Right renal cortex interstitium (tissue), 3 donors: ENCODE results near the gene TMPRSS7. TPM values are rescaled to one million over a fixed set of nuclear protein-coding genes. Genes with fewer than 3 reads are reported as not detected.

Source experiments
- DNase-seq, 3 donors: peaks; one replicate each; pipeline ENCODE4 v3.0.0-alpha.2; 2013; ENCODE audit warnings: low read depth in 3 of 3, low spot score in 2 of 3
- polyA plus RNA-seq, 3 donors: library from polyadenylated mRNA; unstranded; fragments of 120-200 nt; gene quantifications; one replicate each; pipeline ENCODE4 v1.2.1, GENCODE V29; 2013; ENCODE audit not compliant: insufficient read length in 3 of 3

TMPRSS7 gene
- polyA plus RNA-seq, 3 donors, result not detected

DNA sequence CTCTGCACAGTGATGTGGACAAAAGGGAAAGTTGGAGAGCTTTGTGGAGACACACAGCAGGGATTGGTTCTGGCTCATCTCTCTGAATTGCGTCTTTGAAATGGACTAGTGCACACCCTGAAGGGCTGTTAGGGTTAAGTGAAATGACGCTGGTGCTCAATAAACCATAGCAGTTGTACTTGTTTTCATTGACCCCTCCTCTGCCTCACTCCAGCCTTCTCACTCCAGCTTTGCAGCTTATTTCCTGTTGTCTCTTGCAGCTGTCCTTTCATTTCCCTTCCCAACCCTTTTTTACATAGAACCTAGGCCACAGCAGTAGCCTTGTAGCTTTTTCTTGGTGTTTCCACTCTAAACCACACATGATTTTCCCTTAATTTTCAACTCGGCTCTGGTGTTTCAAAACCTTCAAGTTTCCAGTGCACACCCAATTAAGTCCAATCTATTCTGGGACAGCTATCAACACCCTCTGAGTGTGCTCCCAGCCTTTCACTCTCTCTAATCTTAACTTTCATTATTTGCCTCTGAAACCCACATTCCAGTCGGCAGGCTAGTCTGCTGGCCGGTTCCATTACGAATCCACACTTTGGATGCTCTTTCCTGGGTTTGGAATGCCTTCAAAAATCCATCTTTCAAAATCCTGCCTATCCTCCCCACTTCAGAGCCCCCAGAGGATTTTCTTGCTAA lies 58.1 kb downstream of the TMPRSS7 start:
- no peak for DNase-seq

DNA sequence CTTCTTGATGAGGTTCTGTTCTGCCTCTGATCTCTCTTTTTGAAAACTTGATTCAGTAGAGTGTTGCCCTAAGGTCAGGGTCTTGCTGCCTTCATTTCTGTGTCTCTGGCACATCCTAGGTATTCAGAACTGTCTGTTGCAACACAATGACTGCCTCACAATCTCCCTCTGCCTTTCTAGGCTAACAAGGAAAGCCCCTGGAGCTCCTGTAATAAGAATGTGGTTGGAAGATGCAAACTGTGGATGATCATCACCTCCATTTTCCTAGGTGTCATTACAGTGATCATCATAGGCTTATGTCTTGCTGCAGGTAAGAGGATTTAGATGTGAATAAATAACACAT lies 58.6 kb downstream of the TMPRSS7 start:
- DNase-seq, result no peak

DNA sequence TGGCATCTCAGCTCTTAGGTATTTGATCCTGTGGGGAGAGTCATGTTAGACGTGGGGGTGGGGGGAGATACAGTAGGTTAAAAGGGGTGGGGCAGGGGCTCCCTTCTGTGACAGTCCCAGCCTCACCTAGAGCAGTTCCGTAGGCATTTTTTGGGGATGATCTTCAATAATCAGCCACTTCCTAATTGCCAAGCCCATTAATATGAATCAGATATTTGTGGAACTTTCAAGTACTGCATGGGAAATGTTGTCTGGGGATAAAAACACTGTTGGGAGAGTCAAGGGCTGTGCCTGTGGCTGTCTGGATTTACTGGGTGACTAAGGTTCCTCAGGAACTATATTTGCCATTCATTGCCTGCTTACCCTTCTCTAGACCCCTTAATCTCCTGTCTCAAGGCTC lies 61.2 kb downstream of the TMPRSS7 start:
- no peak for DNase-seq

DNA sequence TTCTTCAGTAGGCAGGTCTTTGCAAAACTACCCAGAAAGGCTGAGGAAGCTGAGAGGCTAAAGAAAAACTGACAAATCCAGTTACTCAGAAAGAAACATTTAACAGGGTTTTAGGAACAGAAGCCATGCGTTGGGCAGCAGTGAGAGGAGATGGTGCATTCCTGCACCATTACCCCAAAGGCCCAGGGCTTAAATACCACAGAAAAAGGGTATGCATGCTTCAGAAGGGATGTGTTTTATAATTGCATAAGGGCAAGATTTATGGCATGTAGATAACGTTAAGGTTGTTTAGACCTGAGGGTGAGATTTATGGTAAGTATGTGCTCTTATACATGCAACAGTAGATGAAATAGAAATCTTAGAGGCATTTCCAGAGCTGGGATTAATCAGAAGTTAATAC lies 61.6 kb downstream of the TMPRSS7 start:
- no peak for DNase-seq

DNA sequence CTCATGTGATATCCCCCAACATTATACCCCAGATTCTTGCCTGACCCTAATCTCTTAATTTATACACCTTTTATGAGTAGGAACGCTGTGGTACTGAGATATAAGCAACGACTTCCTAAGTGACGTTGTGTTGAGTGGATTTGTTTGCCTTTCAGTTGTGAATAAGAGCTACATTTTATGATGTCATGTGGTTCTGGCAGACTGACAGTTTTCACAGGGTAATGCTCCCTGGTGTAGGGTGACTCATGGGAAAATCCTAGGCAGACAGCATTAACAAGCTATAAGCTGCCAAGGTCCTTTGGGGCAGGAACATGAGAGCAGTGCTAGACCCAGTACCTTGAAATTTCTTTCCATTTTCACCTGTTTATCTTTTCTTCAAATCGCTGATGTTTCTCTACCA lies 62.8 kb downstream of the TMPRSS7 start:
- no peak for DNase-seq

DNA sequence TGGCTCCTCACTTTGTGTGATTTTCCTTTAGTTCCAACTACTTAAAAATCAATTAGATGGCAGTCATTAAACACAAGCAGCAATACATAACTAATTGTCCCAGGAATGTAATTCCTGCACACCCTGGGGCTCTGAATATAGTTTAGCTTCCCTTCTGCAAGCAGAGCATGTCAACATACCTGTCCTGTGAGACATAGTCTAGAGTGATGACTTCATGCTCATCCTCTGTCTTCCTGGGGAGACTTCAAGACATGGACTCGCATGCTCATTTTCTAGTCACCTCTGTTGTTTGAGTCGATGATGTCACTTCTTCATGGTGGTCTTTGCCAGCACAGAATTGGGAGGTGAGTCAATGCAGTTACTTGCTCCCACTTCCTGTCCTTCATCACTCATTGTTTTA lies 67.4 kb downstream of the TMPRSS7 start:
- no peak for DNase-seq

DNA sequence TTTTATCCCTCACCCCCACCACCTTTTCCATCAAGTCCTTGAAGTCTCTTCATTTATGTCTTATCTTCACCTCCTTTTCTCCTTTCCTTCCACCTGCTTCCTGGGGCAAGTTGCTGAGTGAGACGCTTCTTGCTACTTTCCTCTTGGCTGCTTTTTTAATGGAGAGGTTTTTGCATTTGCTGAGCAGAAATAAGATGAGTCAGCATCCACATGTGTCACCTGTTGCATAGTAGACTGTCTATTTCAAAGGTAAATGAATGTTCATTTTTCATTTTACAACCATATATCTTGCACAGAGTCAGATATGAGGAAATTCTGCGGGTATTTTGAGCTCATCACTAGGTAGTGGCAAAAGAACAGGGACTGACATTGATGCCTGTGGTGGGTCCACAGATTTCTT lies 70.2 kb downstream of the TMPRSS7 start:
- no peak for DNase-seq

DNA sequence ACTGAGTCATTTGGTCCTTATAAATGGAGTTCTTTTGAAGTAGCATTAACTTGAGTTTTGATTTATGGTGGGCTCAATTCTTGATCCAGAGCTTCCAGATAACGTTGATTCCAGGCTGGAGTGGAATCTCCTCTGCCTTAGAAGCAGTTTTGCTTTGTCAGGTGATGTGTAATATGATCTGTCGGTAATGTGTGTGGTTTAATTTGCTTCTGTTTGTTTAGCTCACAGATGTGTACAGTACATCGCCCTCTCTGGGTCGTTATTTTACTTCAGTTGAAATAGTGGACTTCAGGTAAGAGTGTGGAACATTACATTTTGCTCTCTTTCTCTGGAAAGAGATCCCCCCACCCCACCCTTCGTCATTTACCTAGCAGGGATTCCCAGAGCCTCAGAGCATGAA lies 74.8 kb downstream of the TMPRSS7 start:
- no peak for DNase-seq

DNA sequence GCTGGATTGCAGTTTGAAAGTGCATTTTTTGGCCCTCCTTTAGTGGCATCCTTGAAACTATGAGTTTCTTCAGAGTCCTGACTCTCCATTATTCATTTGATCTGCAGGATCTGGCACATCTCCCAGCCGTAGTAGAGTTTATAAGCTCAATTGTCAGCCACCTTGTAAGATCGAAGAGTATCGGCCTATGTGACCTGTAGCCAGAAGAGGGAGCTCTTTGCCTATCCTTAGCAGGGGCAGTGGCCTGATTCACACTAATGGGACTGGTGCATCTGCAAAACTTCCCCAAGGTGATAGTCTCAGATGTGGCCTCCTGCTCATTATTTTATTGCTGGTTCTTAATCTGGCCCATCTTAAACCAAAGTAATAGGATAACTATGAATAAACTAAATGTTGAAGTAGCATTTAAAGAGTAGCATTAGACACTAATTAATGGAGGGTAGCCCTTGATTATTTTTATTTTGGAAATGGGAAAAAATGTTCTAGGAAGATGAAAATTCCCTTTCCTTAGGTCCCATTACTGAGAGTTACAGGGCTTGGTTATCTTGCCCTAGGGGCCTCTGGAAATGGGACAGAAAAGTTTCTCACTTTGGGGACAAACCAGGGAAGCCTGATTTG lies 77.4 kb downstream of the TMPRSS7 start:
- no peak for DNase-seq

DNA sequence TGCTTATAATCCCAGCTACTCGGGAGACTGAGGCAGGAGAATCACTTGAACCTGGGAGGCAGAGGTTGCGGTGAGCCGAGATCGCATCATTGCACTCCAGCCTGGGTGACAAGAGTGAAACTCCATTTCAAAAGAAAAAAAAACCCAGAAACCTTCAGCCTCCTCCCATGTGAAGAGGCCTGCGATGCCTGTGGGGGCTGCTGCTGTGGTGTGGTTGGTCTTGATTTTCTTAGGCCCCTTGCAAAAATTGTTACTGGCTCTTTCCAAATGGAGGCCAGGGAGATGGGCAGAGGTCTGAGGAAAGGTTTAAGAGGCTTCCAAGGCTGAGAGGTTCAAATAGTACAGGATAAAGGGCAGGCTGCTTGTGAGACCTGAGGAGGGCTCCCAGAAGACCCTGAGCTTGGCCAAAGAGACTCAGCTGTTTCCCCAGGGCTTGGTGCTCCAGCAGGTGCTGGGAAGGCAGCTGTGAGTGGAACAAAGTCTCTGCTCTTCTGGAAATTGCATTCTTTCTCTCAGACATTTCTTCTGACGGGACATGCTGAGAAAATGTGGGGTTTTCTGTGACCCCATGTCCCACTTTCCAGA lies 80.1 kb downstream of the TMPRSS7 start:
- no peak for DNase-seq

DNA sequence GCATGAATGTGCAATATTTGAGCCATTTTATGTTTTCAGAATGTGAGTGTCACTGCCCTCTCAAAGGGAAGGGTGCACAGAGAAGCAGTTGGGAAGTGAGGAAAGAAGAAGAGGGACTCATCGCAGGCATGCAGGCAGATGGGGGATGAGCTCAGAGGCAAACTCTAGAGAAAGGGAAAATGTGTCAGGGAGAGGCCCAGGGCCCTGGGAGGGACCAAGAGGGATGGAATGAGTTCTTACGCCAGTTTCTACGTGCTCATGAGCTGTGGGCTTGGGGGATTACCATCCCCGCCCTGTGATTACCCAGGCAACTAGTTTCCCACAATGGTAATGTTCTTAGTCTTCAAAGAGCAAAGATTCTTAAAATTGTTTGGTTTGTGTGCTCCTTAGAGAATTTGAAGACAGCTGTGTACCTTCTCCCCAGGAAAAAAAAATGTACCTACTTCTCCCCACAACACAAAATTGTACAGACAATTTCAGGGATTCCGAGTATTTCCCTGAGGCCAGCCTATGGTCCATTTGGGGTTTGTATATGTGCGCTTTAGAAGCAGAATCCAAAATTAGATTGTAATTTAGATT lies 80.7 kb downstream of the TMPRSS7 start:
- no peak for DNase-seq

DNA sequence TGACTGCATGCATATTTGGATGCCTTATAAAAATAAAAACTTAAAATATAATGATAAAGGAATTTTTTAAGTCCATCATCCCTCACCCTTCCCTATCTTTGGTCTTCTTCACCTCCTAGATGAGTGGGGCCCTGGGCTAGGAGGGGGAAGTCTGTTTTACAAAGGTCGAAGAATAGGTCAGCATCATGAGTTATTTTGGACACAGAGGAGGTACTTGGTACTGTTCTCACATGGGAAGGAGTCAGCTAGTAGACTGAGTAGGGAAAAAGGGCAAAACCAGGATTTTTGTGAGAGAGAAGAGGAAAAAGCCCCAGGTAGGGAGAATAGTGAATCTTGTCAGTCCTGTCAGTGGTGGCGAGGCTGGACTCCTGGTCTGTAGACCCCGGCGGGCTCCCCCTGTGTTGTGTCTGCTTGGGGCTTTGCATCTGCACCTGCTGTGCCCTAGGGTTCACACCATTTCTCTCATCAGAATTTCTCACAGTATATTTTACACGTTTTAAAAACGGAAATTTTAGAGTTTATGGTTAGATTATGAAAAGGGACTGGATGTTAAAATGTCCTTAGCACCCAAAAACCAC lies 81.4 kb downstream of the TMPRSS7 start:
- DNase-seq, result no peak

DNA sequence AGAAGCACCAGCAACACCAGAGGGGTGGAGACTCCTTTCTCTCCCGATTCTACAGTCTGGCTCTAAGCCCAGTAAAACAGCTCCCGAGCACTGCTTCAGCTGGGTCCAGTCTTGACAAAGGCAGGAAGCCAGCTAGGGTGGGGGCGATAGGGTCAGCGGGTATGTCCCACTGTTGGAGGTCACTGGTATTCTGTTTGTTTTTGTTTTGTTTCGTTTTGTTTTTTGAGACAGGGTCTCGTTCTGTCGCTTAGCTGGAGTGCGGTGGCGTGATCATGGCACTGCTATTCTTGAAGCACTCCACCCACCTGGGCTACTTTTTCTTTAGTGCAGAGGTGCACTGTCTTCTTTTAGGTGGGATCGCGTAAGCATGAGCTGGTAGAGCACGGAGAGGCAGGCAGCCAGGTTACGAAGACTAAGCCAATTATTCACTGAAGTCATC lies 82.2 kb downstream of the TMPRSS7 start:
- DNase-seq, result no peak

DNA sequence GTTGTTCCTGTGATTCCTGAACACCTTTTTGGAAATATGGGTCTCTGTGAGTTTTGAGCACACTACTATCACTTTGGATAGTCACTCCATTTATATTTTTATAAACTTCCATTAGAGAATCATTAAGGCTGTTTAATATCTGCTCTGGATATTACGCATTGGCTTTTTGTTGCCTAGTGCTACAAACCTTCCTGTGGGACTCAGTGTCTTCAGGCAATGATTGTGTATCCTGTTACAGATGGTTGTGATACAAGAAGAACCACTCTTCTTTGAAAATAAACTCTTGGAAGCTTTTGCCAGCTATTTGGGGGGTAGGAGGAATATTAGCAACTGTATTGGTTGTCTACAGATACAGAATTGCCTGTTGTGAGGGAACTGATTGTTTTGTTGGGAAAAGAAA lies 82.9 kb downstream of the TMPRSS7 start:
- no peak for DNase-seq

DNA sequence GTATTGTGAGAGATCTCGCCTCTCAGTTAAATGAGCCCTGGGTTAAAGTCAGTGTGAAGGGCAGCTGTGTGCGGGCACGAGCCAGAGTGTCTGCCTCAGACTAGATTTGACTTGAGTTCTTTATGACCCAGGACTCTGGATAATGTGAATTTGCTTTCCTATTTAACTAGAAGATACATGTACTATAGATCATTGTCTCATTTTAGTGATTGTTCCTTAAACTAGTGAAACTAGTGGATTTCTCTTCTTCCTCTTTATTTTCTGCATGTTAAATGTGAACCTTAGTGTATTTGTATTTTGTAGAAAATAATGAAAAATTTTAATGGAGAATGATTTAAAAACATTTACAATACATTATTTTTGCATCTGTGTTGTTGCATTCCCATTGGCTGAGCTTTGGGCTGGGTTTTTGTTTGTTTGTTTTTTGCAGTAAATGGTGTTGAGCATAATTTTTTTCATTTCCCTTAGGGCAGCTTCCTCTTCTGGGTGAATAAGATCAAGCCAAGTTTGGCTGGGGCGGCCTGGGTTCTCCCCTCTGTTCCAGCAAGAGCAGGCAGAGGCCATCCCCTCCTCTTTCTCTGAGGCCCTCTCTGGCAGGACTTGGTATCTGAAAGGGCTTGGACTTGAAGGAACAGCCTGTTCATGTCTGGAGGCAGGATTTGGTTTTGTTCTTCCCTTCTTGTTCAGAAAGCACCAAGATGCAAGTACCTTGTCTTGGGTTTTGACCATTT lies 83.5 kb downstream of the TMPRSS7 start:
- no peak for DNase-seq

DNA sequence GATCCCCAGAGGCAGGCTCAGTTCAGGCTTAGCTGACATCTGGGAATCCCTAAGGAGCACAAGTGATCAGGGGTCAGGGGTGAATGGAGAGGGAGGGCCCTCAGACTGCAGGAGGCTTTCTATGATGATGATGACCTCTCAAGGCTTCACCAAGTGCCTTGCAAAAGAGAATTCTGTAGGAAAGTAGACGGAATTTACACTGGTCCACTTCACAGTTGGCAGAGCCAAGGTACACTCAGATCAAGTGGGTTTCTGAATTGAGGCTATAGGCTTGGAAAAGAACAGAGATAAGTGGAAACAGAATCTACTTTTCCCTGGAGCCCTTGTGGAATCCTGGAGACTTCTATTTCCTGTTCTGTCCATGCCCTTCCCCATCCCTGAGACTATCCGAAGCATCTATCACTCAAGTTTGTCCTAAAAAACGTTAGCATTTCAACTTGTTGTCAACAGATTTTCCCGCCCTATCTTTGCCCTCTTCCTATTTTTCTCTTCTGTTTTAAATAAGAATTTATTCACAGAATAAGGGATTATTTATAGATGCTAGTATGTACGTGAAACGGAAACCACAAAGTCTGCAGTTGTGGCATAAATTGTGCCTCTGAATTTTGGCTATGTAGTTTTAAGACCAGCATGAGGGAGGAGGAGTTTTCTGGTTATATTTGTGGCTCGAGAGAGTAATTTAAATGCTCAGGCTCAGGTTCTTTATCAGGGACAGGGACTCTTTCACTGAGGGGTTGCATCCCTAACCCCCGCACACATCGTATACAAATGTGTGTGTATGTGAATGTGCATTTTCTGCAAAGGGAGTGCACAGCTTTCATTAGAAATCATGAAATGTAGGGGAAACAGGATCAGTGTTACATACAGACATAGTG lies 85.7 kb downstream of the TMPRSS7 start:
- DNase-seq, result no peak

DNA sequence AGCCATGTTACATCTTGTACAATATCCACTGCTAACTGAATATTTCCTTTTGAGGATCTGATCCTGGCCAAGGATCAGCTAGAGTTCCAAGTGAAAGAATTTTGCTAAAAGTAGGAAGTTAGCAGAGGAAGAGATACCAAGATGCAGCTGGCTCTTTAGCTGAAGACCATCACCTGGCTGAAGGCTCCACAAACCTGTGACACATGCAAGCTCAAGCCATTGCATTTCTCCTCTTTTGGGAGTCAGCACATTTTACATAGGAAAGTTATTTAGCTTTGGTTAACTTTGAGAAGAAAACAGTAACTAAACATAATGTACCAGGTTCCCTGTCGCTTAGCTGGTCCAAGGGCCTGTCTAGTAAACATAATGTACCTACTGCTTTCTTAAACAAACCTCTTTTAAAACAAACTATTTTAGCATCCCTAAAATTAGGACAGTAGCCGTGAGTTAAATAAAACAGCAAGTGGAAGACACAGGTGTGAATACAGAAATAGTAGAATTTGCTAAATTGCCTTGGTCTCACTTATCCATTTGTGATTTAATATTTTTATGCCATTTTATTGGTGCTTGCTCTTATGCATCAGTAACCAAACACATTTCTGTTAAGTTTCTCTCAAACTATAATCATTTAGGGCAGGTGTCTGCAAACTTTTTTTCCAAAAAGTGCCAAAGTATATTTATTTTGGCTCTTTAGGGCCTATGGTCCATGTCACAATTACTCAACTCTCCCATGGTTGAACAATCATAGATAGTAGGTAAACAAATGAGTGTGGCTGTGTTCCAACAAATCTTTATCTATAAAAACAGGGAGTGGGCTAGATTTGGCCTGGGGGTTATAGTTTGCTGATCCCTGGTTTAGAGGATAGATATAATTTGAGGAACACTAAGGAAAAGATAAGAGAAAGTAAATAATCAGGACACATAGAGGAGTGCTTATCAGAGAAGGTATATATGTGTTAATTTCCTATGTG lies 87.3 kb downstream of the TMPRSS7 start:
- no peak for DNase-seq

DNA sequence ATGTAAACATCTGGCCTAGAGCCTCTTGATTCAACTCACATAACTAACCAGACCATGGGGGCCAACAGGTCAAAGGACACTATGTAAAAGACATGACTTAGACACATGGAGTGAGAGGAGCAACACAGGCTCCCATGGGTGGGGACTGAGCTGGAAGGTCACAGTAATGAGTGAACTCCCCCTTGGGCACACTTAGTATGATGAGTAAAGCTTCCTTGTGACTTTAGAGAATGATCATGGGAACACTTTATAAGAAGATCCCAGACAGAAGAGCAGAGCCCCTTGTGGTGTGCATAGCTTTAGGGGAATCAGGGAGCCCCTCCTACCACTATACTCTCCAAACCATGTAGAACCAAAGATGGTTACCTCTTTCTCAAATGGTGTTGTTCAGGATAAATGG lies 88.3 kb downstream of the TMPRSS7 start:
- no peak for DNase-seq

DNA sequence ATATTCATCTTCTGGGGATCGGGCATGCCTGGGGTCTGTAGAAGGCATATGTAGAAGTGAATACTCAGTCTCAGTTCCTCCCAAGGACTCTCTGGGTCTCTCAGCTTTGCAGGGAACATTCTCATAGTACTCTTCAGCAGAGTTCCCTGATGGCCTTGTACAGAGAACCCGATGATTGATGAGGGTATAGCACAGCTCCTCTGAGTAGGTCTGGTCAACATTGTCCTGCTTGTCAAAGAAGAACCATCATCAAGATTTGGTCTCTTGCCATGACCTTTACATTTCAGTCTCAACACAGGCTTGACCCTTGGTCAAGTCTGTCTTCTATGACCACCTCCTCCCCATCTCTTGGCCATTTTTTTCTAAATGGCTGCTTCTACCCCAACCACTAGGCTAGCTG lies 89.0 kb downstream of the TMPRSS7 start:
- no peak for DNase-seq
